Brain microvascular endothelial cell (primary cell): Measurements from ENCODE around the gene HERPUD1.

Experiments used
- DNase-seq: peaks from one replicate; pipeline ENCODE4 v3.0.0-alpha.2; 2020
- H3K27ac ChIP-seq: fragments of 250-450 bp; sonication (Bioruptor Pico); 2 replicates; pipeline ENCODE4 v1.5.1; 2020; ENCODE audit warnings: mild to moderate bottlenecking, moderate library complexity
- H3K27me3 ChIP-seq: fragments of 250-450 bp; sonication (Bioruptor Pico); replicated peaks from 2 replicates; pipeline ENCODE4 v1.5.1; 2020; ENCODE audit warnings: mild to moderate bottlenecking
- H3K36me3 ChIP-seq: fragments of 250-450 bp; sonication (Bioruptor Pico); replicated peaks from 2 replicates; pipeline ENCODE4 v1.5.1; 2020; ENCODE audit warnings: mild to moderate bottlenecking
- H3K4me3 ChIP-seq: 2 replicates; pipeline ENCODE4 v1.5.1; 2011; ENCODE audit warnings: low read depth, mild to moderate bottlenecking, control low read depth, low read length, moderate library complexity
- in situ Hi-C: cut with HindIII; loops from 2 replicates; pipeline ENCODE4 v1.10.0; 2017; ENCODE audit warnings: low sequenced_read_pairs, low pct_ligation_motif_present
- TF ChIP-seq, protein P1 (sequence below): IDR thresholded peaks from 2 replicates; pipeline ENCODE4 v1.5.1; 2011; ENCODE audit warnings: low read depth, mild to moderate bottlenecking, moderate library complexity, low read length, control low read depth, inconsistent platforms; ENCODE audit errors: missing control alignments

The HERPUD1 gene

GRCh38 chr16:56935201-56935600 is 3.3 kb downstream of the HERPUD1 start:
- peaks cover 69% of the 10 kb centered on the region for H3K36me3 ChIP-seq

GRCh38 chr16:56936491-56936890 is 4.5 kb downstream of the HERPUD1 start:
- Histone ChIP-seq H3K27ac (no peak overlapping the region), H3K27me3 (no peaks in the 10 kb centered on the region), H3K36me3 (peaks cover 81% of the 10 kb centered on the region), H3K4me3 (no peak overlapping the region)
- TF ChIP-seq, protein P1, sequence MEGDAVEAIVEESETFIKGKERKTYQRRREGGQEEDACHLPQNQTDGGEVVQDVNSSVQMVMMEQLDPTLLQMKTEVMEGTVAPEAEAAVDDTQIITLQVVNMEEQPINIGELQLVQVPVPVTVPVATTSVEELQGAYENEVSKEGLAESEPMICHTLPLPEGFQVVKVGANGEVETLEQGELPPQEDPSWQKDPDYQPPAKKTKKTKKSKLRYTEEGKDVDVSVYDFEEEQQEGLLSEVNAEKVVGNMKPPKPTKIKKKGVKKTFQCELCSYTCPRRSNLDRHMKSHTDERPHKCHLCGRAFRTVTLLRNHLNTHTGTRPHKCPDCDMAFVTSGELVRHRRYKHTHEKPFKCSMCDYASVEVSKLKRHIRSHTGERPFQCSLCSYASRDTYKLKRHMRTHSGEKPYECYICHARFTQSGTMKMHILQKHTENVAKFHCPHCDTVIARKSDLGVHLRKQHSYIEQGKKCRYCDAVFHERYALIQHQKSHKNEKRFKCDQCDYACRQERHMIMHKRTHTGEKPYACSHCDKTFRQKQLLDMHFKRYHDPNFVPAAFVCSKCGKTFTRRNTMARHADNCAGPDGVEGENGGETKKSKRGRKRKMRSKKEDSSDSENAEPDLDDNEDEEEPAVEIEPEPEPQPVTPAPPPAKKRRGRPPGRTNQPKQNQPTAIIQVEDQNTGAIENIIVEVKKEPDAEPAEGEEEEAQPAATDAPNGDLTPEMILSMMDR, result no peak
- in situ Hi-C loops, result no loop called here
- DNase-seq, result no peak

More at GRCh38 chr16:56935201-56935600, 3.3 kb downstream of the HERPUD1 start:
- in situ Hi-C loops, result no loop called here
- peak overlapping the region; percentile 98 for H3K4me3 ChIP-seq
- no peak overlapping the region for H3K27ac ChIP-seq
- TF ChIP-seq, protein P1, result no peak
- no peaks in the 10 kb centered on the region for H3K27me3 ChIP-seq
- no peak for DNase-seq

DNA sequence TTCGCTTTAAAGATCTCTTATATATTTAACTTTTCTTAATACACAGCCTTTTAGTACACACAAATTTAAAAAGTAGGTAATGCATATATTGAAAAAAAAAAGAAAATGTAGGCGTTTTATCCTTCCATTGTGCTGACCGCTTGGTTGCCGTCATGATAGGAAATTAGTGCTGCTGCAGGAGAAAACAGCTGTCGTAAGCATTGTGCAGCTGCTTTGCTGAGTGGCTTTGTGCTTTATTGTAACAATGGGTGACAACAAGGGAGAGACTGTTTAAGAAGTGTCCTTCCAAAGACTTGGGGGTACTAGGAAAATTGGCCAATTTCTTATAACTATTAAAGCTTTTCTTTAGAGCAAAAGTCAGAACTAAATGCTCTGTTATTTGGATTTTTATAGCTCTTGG is 5.0 kb downstream of the HERPUD1 start:
- DNase-seq, result no peak
- in situ Hi-C loops, result no loop called here
- no peak overlapping the region for H3K4me3 ChIP-seq
- peaks cover 84% of the 10 kb centered on the region for H3K36me3 ChIP-seq
- no peak overlapping the region for H3K27ac ChIP-seq
- H3K27me3 ChIP-seq, result no peaks in the 10 kb centered on the region
- TF ChIP-seq, protein P1, result no peak

GRCh38 chr16:56938664-56939513 is 6.9 kb downstream of the HERPUD1 start:
- Histone ChIP-seq H3K4me3 (no peak overlapping the region), H3K36me3 (peaks cover 85% of the 10 kb centered on the region), H3K27ac (no peak overlapping the region), H3K27me3 (no peaks in the 10 kb centered on the region)
- in situ Hi-C loops, result no loop called here
- TF ChIP-seq, protein P1, result peak; percentile 15
- DNase-seq, result no peak

- Histone ChIP-seq H3K27ac (no peak overlapping the region), H3K36me3 (peaks cover 92% of the 10 kb centered on the region), H3K4me3 (no peak overlapping the region), H3K27me3 (no peaks in the 10 kb centered on the region)
- no peak for DNase-seq
- in situ Hi-C loops, result no loop called here
- TF ChIP-seq, protein P1, result no peak
Observed at GRCh38 chr16:56939801-56940200, 7.9 kb downstream of the HERPUD1 start.
